Left colon (tissue), 2 donors: ENCODE measurements around the gene MRPL40. TPM values are rescaled to one million over a fixed set of nuclear protein-coding genes. Genes with fewer than 3 reads are reported as not detected.

ENCODE experiments used
- ATAC-seq: fragments of 200-7000 bp; cut with Tn5 transposase; one replicate; pipeline ENCODE4 v1.9.1; 2020; ENCODE audit warnings: mild to moderate bottlenecking, moderate library complexity
- DNase-seq, 2 donors: peaks; one replicate each; pipeline ENCODE4 v3.0.0-alpha.2; 2020
- intact Hi-C, 2 donors: fragments of 100-400 bp; cut with DNase I in 1 of 2; cut with micrococcal nuclease in 1 of 2; formaldehyde crosslinking; loops; one replicate each; pipeline versions ENCODE4 v1.11.2 to v1.14.0; 2022; cut with DNase I, micrococcal nuclease
- total RNA-seq, 2 donors: library from RNA; stranded (reverse); fragmentation: NEBNext Ultra II Directional; extraction: Animal tissue kit (Norgen Biotek cat#: 25700); gene quantifications; one replicate each; pipeline ENCODE4 v1.2.1, GENCODE V29; 2021
- donor health status: DM: no; HTN: no; CAD: no.
- donor health status: DM: yes; HTN: yes; CAD: no.

The MRPL40 gene
- total RNA-seq, 2 donors from 2014 or later, result 16.6 to 20.1 TPM

DNA sequence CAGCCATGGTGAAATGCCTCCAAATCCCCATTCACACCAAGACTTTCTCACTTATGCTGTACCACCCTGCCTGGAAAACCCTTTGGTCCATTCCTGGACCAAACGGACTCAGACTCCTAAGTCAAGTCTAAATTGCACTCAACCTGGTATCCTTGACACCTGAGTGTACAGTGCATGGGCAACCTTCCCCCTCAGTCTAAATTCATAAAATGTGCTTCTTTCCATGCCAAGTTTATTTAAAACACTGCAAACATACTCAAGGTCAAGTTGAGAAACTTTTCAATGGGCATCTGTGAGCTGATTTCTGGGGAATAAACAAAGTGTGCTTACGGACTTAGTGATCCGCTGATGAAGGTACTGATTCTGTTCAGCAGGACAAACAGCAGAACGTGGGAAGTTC lies 27.2 kb upstream of the MRPL40 start:
- DNase-seq, result no peak
- ATAC-seq, result no peak
- intact Hi-C loops, result no loop called here

DNA sequence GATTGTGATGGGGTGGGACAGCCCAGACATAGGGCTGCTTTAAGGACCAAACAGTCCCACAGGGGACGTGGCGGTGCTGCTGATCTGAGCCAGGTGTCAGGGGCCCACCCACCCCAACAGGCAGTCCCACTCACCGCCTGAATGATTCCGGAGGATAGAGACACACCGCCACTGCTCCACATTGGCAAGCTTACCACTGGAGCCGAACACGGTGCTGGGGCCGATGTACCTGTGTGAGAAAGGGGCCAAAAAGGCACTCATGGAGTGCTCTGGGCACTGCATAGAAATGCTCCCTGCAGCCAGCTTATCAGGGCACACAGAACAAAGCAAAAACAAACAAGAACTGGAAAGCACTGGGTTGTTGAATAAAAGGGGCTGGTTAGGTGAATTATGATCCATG lies 26.7 kb upstream of the MRPL40 start:
- intact Hi-C loops, result no loop called here
- no peak for DNase-seq
- ATAC-seq, result no peak

DNA sequence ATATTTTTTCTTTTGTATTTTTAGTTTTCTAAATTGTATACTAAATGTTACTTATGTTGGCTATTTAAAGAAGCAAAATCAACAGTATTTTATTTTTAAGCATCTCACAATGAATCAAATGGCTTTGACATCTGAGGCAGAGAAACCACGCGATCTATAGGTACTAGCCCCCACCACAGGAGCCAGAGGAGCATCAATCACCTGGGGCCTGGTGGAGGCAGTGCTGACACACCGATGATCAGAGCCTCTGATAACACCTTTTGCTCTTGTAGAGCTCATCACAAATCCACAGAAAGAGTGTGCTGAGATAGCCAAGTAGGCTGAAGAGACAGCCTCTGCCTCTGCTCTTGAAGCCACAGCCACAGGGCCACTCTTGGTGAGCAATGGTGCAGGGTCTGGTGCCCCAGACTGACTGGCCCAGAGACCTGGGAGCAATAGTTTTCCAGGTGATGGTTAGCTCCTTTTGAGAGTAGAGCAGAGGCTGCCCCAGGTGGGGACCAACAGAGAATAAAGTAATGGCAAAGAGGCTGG lies 26.0 kb upstream of the MRPL40 start:
- intact Hi-C loops, result no loop called here
- DNase-seq, result no peak
- ATAC-seq, result no peak

GRCh38 chr22:19406846-19407245 lies 25.5 kb upstream of the MRPL40 start:
- DNase-seq (no peak), ATAC-seq (no peak)
- intact Hi-C loops, result no loop called here

GRCh38 chr22:19407649-19408606 lies 24.4 kb upstream of the MRPL40 start:
- intact Hi-C loops, result no loop called here
- DNase-seq (peak in 1 of 2 donors; percentile 26), ATAC-seq (peak; percentile 51)

GRCh38 chr22:19410941-19411689 lies 21.2 kb upstream of the MRPL40 start:
- ATAC-seq, result no peak
- intact Hi-C loops, result no loop called here

DNA sequence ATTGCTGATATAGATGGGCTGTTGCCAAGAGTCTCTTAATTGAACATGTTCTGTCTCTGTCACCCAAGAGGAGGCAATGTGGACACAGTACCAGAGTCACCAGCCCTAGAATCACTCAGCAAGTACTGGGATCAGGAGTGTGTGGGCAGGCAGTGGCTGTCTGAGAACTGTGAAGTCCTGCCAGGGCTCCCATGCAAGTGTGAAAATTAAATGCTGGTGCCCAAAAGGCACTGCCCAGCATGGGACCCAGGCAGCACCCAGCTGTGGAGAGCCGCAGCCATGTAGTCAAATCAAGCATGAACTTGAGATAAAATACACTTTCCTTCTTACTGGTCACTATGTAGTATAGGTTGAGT lies 20.7 kb upstream of the MRPL40 start:
- DNase-seq (no peak), ATAC-seq (no peak)
- intact Hi-C loops, result no loop called here

More at GRCh38 chr22:19410941-19411689, 21.2 kb upstream of the MRPL40 start:
- no peak for DNase-seq

DNA sequence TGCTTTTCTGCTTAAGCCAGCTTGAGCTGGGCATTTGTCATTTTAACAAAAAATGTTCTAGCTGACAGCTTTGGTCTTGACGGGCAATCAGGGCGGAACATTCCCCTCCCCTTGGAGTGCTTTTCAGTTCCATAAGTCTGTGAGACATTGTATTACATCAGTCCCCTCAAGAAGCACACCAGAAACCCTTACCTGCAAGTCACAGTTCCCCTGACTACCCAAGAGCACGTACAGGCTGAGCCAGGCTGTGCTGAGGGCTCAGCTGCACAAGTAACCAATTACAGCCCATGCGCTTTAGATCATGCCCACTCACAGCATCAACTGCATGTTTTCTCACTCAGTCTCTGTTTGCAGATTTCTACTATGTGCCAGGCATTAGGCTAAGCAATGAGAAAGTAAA lies 19.9 kb upstream of the MRPL40 start:
- intact Hi-C loops, result no loop called here
- DNase-seq, result no peak
- no peak for ATAC-seq

DNA sequence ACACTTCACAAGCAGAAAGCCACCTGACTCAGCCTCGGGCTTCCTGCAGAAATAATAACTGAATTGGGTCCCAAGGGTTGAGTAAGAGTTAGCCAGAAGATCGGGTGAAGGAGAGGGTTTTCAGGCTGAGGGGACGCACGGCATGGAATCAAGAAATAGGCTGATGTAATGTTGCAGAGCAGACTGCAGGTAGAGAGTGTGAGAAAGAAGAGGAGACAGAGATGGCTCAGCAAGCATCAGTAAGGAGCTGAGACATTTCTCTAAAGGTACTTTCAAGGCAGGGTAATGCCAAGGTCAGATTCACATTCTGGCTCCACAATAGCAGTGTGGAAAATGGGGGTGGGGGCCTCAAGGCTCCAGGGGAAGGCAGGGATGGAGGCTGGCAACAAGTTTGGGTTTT lies 19.4 kb upstream of the MRPL40 start:
- intact Hi-C loops, result no loop called here
- DNase-seq, result no peak
- ATAC-seq, result no peak

DNA sequence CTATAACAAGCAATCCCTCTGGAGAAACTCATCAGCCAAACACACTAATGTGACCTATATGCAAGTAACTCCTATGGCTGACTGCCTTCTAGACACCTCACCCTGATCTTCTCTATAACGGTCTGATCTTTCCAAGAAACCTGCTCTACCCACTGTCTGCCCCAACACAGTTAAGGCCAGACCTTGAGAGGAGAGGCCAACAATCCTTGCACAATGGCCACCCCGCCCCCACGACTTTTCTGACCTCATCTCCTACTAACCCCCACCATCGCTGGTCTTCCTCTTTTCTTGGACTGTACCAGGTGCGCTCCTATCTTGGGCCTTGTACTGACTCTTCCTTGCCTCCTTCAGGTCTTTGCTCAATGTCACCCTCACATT lies 13.3 kb upstream of the MRPL40 start:
- ATAC-seq (no peak), DNase-seq (no peak)
- intact Hi-C loops, result no loop called here

DNA sequence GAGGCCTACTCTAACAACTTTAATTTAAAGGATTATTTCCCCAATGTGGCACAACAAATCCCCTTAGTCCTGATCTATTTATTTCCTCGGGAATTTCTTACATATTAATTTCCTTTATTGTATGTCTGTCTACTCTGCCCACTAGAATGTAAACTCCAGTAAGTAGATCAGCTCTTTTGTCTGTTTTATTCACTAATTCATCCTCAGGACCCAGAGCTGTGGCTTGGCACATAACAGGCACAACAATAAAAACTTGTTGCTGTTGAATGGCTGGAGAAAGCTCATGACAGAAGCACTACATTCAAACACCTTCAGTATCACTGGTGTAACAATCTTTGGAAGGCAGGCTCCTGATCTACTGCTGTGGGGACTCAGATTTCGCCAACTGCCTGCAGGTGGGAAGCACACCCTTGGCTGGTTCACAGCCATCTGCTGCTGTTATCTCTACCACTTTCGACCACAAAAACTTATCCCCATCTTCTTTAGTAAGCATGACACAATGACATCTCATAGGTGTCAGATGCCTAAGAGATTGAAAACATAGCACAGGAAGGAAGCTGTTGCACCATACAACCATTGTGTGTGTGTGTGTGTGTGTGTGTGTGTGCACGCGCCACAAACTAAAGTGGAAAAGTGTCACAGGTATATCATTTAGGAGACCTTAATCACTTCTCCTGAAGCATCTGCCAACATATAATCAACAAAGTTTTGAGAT lies 12.7 kb upstream of the MRPL40 start:
- intact Hi-C loops, result no loop called here
- DNase-seq (no peak), ATAC-seq (no peak)

- DNase-seq (no peak), ATAC-seq (no peak)
- intact Hi-C loops, result no loop called here
Observed at GRCh38 chr22:19420321-19420720, 12.0 kb upstream of the MRPL40 start.

DNA sequence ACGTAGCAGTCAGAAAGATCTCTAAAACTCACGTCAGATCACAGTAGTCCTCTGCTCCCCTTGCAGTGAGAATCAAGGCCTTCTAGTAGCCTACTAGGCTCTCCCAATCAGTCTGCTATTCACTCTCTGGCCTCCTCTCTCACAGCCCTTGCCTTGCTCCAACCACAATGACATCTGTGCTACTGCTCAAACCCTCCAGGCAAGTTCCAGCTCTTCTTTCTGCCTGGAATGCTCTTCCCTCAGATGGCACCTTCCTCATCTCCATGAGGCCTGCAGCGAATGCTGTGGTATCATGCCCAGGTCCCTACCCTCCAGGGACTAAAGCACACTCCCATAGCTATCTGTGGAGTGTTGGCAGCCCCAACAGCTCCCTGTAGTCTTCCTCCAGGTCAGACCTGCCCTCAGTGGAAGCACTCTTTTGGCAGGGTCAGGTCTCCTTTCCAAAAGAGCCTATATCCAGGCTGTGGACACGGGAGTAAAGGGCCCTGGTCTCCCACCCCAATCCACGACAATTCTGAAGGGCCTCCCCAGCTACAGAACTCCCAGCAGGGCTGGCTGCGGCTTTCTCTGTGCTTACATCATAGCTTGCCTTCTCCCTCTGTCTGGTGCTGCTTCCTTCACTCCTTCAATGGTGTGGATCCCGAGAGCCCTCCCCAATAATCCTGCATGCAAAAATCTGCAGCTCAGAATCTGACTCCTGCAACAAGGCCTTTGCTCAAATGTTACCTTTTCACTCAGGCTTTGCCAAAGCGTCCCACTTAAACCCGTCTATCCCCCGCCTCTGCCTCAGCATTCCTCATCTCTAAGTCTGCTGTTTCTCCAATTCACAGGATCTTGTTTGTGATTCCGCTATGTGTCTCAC lies 9.7 kb upstream of the MRPL40 start:
- ATAC-seq (no peak), DNase-seq (no peak)
- intact Hi-C loops, result no loop called here

DNA sequence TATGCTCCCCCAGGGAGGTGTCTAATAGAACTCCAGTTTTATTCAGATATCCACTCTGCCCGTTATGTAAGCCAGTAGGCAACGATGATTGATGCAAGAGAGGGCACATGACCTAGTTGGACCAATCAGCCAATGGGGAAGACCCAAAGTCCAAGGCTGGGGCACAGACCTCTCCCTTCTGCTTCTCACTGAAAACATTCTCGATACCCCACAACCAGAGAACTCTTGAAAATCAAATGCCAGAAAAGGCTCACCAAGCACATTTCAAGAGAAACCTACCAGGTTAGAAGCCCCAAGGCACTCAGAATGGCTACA lies 8.2 kb upstream of the MRPL40 start:
- ATAC-seq, result no peak
- intact Hi-C loops, result no loop called here
- no peak for DNase-seq

- peak; percentile 34 to 53 for DNase-seq
- ATAC-seq, result peak; percentile 1
- intact Hi-C loops, result no loop called here
Observed at GRCh38 chr22:19429950-19430889, 2.1 kb upstream of the MRPL40 start.

GRCh38 chr22:19430890-19431541 lies 1.3 kb upstream of the MRPL40 start:
- peak; percentile 70 to 78 for DNase-seq
- intact Hi-C loops, result no loop called here

DNA sequence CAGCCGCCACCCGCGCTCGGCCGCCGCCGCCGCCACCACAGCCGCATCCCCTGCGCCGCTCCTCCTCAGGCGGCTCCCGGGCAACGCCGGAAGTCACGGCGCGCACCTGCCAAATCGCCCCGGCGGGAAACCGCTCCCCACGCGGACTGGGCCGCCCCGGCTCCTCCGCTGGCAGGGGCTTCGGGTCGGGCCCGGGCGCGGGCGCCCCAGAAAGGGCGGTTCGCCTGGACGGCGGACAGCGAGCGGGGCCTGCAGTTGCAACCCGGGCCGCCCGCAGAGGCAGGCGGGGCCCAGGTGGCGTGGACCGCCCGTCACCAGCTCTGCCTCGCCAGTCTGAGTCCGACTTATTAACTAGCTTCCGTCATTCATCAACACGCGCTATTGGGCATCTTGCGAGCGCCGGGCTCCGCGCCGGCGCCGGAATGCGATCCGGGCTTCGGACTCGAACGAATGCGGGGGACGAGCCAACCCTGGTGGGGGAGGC lies 654 bp upstream of the MRPL40 start, which contains the start of gene HIRA:
HIRA (minus strand) TSS at position 85 of the 484 bp plus-strand sequence. CDS start 257 bp downstream, outside the sequence.
- DNase-seq, result peak; percentile 57 to 85
- intact Hi-C loops, result no loop called here

More at GRCh38 chr22:19430890-19431541, 1.3 kb upstream of the MRPL40 start:
- peak; percentile 41 for ATAC-seq

More for the DNA sequence above, 654 bp upstream of the MRPL40 start, which contains the start of gene HIRA:
- peak; percentile 68 for ATAC-seq
